AG09319 (cell line): ENCODE results near the gene SLC25A30.

Source experiments
- DNase-seq: peaks from one replicate; pipeline ENCODE4 v3.0.0-alpha.2; 2010; ENCODE audit warnings: low read depth; ENCODE audit errors: extremely low read depth
- CTCF ChIP-seq: IDR thresholded peaks from 2 replicates; pipeline ENCODE4 v1.5.1; 2011; ENCODE audit warnings: low read depth, mild to moderate bottlenecking, inconsistent platforms, low read length, moderate library complexity

Gene SLC25A30

GRCh38 chr13:45451282-45451681, 33.1 kb upstream of the SLC25A30 start:
- TF ChIP-seq CTCF: no peak
- no peak for DNase-seq

DNA sequence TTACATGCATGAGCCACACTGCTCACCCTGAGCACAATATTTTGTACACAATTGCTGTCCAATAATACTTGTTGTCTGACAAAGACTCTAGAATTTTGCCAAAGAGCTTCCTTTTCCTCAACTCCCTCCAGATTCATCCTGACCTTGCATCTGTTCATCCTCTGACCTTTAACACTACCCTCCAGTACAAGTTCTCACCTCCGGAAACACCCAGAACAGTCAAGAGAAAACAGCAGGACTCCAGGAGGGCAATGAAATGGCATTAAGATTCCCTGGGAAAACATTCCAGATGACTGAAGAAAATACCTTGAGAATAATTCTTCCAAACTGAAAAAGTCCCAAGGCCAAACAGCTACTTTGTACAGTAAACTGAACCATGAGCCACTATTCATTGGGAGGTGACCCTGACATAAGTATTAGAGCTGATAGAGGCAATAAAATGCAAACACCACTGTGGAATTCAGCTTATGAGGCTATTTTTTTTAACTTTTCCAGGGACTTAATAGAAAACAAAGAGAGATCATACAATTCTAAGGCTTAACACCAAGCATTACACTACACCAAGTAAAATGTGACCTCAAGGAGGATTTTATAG, 30.9 kb upstream of the SLC25A30 start:
- TF ChIP-seq CTCF: no peak
- DNase-seq: no peak

- no peak for DNase-seq
- TF ChIP-seq CTCF: no peak
Observed at GRCh38 chr13:45447050-45447661, 29.0 kb upstream of the SLC25A30 start.

GRCh38 chr13:45446181-45446580, 28.0 kb upstream of the SLC25A30 start:
- no peak for TF ChIP-seq CTCF
- DNase-seq: no peak

GRCh38 chr13:45445053-45445452, 26.9 kb upstream of the SLC25A30 start:
- no peak for TF ChIP-seq CTCF
- no peak for DNase-seq

- DNase-seq: no peak
- peak; percentile 17 for TF ChIP-seq CTCF
Observed at GRCh38 chr13:45441633-45442032, 23.5 kb upstream of the SLC25A30 start.

DNA sequence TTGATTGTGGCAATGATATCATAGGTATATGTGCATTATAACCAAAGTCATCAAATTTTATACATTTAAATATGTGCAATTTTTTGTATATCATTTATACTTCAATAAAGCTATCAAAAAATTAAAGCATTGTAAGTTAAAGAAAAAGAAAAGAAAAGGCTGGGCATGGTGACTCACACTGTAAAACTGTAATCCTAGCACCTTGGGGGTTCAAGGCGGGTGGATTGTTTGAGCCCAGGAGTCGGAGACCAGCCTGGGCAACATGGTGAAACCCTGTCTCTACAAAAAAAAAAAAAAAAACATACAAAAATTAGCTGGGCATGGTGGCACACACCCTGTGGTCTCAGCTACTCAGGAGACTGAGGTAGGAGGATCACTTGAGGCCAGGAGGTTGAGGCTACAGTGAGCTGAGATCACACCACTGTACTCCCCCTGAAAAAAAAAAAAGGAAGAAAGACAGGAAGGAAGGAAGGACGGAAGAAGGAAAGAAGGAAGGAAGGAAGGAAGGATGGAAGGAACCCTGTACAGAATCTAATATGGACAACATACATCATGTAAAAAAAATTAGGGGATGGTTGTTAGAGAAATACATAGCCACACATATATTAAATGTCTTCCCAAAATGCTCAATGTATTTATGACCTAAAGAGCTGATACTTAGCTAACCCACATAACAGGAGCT, 21.7 kb upstream of the SLC25A30 start:
- TF ChIP-seq CTCF: no peak
- DNase-seq: no peak
